HCT116 (cell line): Measurements from ENCODE around the gene PTGR3.

Experiments used
- EGR1 ChIP-seq: IDR thresholded peaks from 2 replicates; pipeline ENCODE4 v1.6.1; 2012; ENCODE audit warnings: low read depth
- EZH2 ChIP-seq: fragments of 200-600 bp; sonication (generic); IDR thresholded peaks from 2 replicates; pipeline ENCODE4 v1.6.1; 2017; ENCODE audit warnings: antibody characterized with exemption, mixed run types
- EZH2phosphoT487 ChIP-seq: fragments of 200-600 bp; IDR thresholded peaks from 2 replicates; pipeline ENCODE4 v1.6.1; 2018; ENCODE audit warnings: antibody characterized with exemption, borderline replicate concordance
- POLR2A ChIP-seq: IDR thresholded peaks from 2 replicates; pipeline ENCODE4 v1.7.0; 2011; ENCODE audit warnings: borderline replicate concordance; ENCODE audit not compliant: insufficient read depth, insufficient read length; ENCODE audit errors: extremely low read depth
- POLR2AphosphoS5 ChIP-seq: IDR thresholded peaks from 2 replicates; pipeline ENCODE4 v1.6.1; 2011; ENCODE audit warnings: mild to moderate bottlenecking, low read depth, low read length, moderate library complexity
- SIN3A ChIP-seq: IDR thresholded peaks from 2 replicates; pipeline ENCODE4 v1.6.1; 2012; ENCODE audit warnings: low read depth
- YY1 ChIP-seq: IDR thresholded peaks from 2 replicates; pipeline ENCODE4 v1.6.1; 2011; ENCODE audit warnings: low read length, low read depth, moderate library complexity, mild to moderate bottlenecking; ENCODE audit not compliant: insufficient replicate concordance; ENCODE audit errors: extremely low read depth
- TF ChIP-seq, protein P1 (sequence below), 3 experiments: fragments of 200-600 bp in 1 of 3; sonication (generic) in 1 of 3; IDR thresholded peaks in 2 of 3; conservative IDR thresholded peaks in 1 of 3; 2 replicates each; pipeline ENCODE4 v1.5.1; 2012 to 2017; ENCODE audit warnings: low read depth in 2 of 3, low read length in 2 of 3, antibody characterized with exemption in 1 of 3, borderline replicate concordance in 1 of 3, control low read depth in 1 of 3, mild to moderate bottlenecking in 1 of 3, mixed read lengths in 1 of 3, mixed run types in 1 of 3, moderate library complexity in 1 of 3; ENCODE audit not compliant: insufficient read depth in 1 of 3
- TF ChIP-seq, protein P2 (sequence below): IDR thresholded peaks from 2 replicates; pipeline ENCODE4 v1.6.1; 2012

DNA sequence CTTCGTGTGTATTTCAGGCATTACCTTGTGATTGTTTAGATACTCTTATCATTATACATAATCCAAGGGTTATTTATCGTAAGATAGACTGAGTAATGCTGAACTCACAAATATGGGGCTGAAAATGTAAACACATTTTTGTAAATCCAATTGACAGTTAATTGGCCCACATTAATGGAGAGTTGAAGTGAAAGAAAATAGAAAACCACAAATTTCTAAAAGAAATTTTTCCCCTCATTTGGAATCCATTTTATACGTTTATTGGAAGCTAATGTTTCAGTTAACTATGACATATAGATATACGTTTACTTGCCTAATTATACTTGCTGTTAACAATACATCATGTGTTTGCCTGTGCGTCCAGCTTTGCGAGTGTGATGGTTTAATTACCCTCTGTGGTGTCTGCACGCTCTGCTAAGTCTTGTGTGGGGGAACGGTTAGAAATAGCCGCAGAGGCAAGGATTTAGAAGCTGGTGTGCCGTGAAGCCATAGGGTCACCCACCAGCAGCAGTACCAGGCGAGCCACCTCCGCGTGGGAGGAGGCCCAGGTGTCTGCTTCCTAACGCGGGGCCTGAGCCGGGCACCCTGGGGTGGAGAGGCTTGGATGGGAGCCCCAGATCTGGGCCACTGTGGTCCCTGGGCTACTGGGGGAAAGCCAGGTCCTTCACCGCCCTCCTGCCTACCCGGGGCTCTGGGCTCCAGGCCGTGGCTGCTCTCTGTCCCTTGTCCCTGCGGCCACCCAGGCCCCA, 39.7 kb upstream of the PTGR3 start:
- TF ChIP-seq EZH2 (no peak), YY1 (no peak), POLR2A (no peak), SIN3A (no peak), EZH2phosphoT487 (no peak), EGR1 (no peak), POLR2AphosphoS5 (no peak)
- TF ChIP-seq, protein P1, sequence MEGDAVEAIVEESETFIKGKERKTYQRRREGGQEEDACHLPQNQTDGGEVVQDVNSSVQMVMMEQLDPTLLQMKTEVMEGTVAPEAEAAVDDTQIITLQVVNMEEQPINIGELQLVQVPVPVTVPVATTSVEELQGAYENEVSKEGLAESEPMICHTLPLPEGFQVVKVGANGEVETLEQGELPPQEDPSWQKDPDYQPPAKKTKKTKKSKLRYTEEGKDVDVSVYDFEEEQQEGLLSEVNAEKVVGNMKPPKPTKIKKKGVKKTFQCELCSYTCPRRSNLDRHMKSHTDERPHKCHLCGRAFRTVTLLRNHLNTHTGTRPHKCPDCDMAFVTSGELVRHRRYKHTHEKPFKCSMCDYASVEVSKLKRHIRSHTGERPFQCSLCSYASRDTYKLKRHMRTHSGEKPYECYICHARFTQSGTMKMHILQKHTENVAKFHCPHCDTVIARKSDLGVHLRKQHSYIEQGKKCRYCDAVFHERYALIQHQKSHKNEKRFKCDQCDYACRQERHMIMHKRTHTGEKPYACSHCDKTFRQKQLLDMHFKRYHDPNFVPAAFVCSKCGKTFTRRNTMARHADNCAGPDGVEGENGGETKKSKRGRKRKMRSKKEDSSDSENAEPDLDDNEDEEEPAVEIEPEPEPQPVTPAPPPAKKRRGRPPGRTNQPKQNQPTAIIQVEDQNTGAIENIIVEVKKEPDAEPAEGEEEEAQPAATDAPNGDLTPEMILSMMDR (IDR thresholded peaks at IDR 0.05 in 2 of 3, conservative IDR thresholded peaks at IDR 0.05 in 1 of 3; ENCODE audit: borderline replicate concordance in 1 of 3, insufficient read depth in 1 of 3, low read depth in 2 of 3, low read length in 2 of 3): no peak
- TF ChIP-seq, protein P2, sequence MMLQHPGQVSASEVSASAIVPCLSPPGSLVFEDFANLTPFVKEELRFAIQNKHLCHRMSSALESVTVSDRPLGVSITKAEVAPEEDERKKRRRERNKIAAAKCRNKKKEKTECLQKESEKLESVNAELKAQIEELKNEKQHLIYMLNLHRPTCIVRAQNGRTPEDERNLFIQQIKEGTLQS: no peak
